GM19328 (cell line): ENCODE results near the gene SAFB.
"Not testable (repeated sequence)": the region's sequence is repeated elsewhere in the genome, so short reads cannot be mapped to it uniquely, and the experiment has no call there.

Source experiments
- ATAC-seq: cut with Tn5 transposase; IDR thresholded peaks from one replicate; pipeline ENCODE4 v1.9.1; 2021; ENCODE audit warnings: mild to moderate bottlenecking, moderate library complexity; ENCODE audit not compliant: unreplicated experiment

SAFB gene

GRCh38 chr19:5682107-5682482 lies 59.2 kb downstream of the SAFB start:
- no peak for ATAC-seq

- no peak for ATAC-seq
Observed at GRCh38 chr19:5683177-5683886, 60.4 kb downstream of the SAFB start.

DNA sequence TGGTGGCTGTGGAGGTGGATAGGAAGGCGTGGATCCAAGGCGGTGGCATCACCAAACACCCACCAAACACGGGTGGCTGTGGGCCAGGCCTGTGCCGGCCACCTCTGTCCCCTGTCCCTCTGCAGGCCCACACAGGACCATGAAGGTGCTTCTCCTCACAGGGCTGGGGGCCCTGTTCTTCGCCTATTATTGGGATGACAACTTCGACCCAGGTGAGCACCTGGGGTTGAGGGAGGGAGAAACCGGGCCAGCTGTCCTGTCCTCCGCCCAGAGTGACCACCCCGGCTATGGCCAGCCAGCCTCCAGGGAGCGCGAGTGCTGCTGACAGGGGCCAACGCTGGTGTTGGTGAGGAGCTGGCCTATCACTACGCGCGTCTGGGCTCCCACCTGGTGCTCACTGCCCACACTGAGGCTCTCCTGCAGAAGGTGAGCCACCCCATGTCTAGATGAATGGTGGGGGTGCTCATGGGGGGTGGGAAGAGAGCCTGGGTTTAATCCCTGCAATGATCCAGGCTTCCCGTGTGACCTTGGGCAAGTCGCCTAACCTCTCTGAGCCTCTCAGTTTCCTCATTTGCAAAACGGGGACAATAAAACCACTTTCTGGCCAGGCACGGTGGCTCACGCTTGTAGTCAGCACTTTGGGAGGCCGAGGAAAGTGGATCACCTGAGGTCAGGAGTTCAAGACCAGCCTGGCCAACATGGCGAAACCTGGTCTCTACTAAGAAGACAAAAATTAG lies 62.0 kb downstream of the SAFB start:
- no peak for ATAC-seq

DNA sequence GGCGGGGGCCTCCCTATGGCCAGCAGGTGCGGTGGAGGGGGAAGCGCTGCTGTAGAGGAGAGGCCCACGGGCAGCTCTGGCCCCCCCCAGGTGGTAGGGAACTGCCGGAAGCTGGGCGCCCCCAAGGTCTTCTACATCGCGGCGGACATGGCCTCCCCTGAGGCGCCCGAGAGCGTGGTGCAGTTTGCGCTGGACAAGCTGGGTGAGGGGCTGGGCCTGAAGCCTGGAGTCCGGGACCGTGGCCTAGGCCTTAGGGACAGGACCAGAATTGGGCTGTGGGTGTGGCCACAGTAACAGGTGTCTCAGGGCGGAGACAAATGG lies 63.4 kb downstream of the SAFB start:
- ATAC-seq: no peak

GRCh38 chr19:5686647-5687359 lies 63.9 kb downstream of the SAFB start:
- ATAC-seq: peak; percentile 51

DNA sequence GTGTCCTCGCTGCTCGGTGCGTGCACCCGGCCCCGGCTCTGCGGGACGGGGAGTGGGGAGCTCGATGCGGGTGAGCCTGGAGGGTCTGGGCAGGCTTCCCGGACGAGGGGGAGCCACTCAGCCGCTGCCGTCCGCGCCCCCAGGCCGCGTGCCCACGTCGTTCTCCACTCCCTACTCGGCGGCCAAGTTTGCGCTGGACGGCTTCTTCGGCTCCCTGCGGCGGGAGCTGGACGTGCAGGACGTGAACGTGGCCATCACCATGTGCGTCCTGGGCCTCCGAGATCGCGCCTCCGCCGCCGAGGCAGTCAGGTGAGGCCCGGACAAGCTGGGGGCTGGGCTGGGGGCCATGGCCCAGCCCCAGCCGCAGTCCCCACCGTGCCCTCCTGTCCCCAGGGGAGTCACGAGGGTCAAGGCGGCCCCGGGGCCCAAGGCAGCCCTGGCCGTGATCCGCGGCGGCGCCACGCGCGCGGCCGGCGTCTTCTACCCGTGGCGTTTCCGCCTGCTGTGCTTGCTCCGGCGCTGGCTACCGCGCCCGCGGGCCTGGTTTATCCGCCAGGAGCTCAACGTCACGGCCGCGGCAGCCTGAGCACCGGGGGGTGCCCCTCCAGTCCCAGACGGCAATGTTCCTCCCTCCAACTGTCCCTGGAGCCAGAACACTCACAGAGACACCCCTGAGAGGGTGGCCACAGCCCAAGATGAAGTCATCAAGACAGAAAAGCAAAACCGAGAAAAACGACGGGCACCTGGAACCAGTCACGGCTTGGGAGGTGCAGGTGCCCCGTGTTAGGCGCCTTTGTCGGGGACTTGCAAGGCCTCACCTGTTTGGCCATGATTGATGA lies 64.7 kb downstream of the SAFB start:
- ATAC-seq: no peak

DNA sequence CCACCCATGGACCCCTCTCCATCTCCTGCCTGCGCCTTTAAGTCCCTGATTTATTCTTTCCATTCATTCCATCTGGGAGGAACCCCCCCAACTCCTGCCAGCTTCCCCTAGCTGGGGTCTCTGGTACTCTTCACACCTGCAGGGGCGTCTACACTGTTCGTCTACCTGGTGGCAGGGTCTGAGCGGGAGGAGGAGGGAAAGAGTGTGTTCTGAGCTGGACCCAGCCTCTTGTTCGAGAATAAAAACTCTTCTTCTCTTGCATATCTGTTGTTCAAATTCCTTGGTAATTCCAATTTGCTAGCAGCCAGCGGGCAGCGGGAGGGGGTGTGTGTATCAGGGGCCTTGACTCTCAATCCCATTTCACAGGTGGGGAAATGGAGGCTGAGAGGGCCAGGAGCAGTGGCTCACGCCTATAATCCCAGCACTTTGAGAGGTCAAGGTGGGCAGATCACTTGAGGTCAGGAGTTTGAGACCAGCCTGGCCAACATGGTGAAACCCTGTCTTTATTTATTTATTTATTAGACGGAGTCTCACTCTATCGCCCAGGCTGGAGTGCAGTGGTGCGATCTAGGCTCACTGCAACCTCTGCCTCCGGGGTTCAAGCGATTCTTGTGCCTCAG lies 65.5 kb downstream of the SAFB start:
- ATAC-seq: not testable (repeated sequence)

DNA sequence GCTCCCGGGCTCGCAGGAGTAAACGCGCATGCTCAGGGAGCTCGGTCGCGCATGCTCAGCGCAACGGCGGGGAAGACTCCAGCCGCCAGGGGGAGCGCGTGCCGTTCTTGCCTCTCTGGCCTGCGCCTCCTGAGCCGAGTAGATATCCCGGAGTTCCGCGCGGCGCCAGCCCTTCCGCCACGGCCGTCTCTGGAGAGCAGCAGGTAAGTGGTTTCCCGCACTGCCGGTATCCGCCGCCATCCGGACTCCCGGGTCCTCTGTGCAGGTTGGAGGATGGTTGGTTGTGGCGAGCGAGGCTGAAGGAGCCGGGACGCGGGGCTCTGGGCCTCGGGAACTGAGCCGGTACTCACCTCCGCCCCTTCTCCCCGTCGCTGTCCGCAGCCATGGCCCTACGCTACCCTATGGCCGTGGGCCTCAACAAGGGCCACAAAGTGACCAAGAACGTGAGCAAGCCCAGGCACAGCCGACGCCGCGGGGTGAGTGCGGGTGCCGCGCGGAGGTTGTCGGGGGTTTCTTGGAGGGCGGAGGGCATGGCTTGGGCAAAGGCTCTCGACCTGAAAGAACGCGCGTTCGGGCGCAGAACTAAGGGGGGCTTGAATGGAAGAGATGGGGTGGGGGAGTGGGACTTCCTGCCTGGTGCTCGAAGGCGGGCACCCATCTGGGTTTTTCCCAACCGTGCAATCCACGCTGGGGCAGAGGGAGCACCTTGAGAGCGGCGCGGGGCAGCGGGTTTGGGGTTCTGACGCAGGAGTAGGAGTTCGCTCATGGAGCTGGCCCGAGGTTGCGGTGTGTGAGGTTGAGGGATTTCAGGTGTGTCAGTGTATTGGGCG lies 67.5 kb downstream of the SAFB start, which contains the start of gene RPL36:
TSS of gene RPL36 (plus strand) at position 171 of the 830 bp plus-strand sequence. CDS start at position 384, 213 bp downstream.
- peak; percentile 39 for ATAC-seq

GRCh38 chr19:5690955-5691821 lies 68.3 kb downstream of the SAFB start:
- no peak for ATAC-seq

GRCh38 chr19:5691822-5692722 lies 69.2 kb downstream of the SAFB start:
- ATAC-seq: no peak

GRCh38 chr19:5692723-5693194 lies 69.9 kb downstream of the SAFB start:
- no peak for ATAC-seq

DNA sequence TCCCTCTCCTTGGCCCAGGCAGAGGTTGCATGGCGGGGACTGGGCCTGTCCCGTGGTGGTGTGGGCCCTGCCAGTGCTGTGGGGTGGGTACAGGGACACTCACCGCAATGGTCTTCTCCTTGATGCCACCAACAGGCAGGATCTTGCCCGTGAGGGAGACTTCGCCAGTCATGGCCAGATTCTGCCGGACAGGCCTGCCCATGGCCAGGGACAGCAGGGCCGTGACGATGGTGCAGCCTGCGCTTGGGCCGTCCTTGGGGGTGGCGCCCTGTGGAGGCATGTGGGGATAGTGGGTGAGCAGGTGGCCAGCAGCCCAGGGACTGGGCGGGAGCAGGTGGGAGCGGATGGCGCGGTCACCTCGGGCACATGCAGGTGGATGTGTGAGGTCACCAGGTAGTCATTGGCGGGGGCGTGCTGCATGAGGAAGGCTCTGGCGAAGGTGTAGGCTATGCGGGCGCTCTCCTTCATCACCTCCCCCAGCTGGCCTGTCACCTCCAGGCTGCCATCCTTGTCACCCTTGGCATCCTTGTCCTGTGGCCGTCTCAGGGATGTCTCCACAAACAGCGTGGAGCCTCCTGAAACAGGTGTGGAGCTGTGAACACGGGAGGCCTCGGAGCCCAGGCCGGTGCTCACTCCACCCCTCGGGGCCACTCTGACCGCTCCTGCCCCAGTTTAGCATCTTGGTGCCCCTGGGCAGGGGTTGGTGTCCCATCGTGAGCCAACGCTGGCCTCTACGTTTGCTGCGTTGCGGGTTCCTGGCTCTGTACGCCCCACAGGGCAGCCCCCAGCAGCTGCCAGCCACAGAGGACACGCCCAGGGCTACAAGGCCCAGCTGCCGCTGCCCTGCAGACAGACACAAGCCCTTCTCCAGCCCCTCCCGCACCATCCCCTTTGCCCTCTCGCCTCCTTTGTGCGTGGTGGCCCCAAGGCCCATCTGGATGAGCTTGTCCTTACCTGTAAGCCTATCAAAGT lies 70.6 kb downstream of the SAFB start:
- no peak for ATAC-seq

- ATAC-seq: no peak
Observed at GRCh38 chr19:5694167-5694955, 71.5 kb downstream of the SAFB start.

DNA sequence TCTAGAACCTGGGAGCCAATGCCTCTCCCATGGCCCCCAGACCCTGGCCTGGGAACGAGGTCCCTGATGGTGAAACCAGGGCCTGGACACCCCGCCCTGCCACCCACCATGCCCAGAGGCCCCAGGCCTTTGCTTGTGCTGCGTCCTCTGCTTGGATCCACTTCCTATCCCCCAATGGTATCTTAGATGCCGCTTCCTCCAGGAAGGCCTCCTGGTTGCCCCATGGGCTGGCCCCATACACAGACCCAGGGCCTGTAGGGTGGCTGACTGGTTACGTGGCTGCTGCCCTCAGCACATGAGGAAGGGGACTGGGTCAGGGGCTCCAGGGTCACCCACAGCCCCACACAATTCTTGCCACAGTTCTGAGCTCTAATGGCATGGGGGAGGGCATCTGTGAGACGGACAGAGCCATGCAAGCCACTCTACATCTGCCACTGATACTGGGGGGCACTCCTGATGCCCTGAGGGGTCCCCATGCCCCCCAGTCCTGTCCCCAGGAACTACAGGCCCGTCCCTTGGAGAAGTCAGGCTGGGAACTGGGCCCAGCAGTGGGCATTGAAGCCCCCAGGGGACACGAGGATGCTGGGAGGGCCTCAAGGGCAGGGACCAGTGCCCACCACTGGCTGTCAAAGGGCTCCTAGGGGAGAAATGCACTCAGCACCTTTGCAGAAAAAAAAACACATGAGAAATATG lies 72.2 kb downstream of the SAFB start:
- ATAC-seq: no peak

DNA sequence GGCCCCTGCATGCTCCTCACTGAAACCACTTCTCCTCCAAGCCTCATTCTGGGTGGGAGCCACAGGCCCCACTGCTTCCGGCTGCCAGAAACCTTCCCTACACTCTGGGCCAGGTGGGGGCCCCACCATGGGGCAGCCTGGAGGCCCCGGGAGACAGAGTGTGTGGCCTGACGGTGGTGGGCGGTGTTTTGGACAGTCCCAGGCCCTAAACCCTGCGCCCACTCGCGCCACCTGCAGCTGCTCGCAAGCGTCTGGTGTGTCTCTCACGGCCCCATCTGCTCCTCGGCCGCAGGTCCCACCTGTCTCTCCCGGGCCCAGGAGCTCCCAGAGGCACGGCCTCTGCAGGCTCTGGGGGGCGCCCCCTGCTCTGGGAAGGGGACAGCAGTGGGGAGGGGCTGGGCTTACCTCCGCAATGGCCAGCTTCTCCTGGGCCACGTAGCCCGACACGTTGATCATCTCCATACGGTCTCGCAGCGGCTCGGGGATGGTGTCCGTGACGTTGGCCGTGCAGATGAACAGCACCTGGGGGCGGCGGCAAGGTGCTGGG lies 72.8 kb downstream of the SAFB start:
- no peak for ATAC-seq
